HL-60/S4 treated with retinoic acid at 250 ng/mL for 4 days and 3 days (cell line): ENCODE results near the gene SLC12A7.
"Not testable (repeated sequence)": the region's sequence is repeated elsewhere in the genome, so short reads cannot be mapped to it uniquely, and the experiment has no call there.

ENCODE experiments used
- in situ Hi-C: fragments of 300-500 bp; cut with MboI; formaldehyde crosslinking; loops from 2 replicates; pipeline ENCODE4 v1.7.0; 2022; ENCODE audit warnings: low sequenced_read_pairs

The SLC12A7 gene

DNA sequence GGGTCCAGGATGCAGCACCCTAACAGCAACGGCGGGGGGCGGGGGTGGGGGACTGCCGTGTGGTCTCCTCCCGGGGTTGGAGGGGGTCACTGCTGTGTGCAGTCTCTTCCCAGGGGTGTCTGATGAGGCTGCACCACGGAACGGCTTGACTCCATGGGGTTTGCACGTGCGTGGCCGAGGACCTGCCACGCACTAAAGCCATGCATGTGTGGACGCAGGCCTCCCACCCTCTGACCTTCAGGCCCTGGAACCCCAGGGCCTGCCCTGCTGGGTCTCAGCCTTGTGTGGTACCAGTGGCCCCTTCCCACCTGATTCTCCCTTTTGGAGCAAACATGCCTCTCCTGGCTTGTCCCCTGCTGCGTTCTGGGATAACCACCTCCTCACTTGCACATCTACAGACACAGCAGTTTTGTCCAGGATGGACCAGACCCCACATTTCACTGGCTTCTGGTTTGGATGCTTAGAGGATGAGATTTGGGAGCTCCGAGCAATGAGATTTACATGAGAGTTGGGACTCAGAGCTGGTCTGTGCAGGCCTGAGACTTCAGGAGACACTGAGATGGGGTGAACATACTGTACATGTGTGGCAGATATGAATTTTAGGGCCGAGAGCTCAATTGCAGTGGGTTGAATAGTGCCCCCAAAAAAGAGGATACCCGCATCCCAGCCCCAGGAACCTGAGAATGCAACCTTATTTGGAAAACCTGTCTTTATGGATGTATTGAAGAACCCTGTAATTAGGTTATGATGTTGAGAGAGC, 45.8 kb downstream of the SLC12A7 start:
- in situ Hi-C loops, result no loop called here

DNA sequence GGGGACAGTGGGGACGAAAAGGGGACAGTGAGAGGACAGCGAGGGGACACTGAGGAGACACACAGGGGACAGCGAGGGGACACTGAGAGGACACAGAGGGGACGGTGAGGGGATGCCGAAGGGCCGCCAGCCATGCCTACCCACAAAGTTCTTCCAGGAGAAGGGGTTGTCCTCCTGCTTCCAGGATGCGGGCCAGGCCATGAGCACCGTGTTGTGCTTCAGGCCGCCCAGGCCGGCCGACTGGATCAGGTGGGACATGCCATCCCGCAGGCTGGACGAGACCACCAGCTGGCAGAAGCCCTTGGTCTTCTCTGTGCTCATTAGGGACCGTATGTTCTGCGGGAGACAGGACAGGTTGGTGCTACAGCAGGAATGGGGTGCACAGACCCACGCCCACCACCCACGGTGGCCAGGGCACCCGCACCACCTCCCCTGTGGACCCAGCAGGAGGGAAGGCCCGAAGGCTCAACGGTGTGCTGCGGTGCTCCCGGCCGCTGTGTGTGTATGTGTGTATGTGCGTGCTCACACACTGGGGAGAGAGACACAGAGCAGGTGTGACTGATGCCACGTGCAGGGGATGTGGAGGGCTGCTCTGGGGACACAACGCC, 46.6 kb downstream of the SLC12A7 start:
- in situ Hi-C loops, result no loop called here

DNA sequence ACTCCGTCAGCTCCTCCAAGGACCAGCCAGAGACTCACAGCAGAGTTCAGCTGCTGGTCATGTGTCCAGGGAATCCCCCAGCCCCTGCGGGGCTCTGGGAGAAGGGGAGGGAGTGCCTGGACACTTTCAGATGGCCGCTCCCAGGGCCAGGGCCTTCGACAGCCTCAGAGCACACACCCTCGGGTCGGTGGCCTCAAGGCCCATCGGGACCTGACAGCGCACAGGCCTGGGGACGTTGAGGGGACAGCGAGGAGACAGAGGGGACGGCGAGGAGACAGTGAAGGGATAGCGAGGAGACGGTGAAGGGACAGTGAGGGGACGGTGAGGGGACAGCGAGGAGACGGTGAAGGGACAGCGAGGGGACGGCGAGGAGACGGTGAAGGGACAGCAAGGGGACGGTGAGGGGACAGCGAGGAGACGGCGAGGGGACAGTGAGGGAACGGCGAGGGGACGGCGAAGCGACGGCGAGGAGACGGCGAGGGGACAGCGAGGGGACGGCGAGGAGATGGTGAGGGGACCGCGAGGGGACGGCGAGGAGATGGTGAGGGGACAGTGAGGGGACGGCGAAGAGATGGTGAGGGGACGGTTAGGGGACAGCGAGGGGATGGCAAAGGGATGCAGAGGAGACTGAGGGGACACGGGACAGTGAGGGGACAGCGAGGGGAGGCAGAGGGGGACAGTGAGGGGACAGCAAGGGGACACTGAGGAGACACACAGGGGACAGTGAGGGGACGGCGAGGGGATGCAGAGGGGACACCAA, 47.3 kb downstream of the SLC12A7 start:
- in situ Hi-C loops, result no loop called here

DNA sequence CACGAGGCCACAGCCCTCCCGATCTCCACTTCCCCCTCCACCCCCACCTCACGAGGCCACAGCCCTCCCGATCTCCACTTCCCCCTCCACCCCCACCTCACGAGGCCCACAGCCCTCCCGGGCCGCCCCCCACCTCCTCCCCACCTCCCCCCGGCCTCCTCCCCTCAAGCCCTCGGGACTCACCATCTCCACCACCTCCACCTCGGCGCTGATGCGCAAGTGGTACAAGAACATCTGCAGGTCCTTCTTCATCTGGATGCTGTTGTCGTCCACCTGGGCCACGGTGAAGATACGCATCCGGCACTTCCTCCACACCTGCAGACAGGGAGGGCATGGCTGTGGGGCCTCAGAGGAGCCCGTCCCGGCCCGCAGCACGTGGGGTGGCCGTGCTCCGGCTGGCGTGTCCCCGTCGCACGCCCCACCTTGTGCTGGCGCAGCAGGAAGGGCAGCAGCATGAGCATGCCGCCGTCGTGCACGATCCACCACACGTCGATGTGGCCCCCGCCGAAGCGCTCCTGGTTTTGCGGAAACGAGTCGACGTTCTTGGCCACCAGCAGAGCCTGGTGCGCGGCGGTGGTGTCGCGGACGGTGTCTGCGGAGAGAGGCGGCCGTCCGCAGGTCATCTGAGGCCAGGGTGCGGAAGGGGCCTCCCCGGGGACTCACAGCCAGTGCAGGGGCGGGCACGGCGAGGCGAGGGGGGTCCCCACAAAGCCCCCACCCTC, 48.0 kb downstream of the SLC12A7 start:
- in situ Hi-C loops, result no loop called here

DNA sequence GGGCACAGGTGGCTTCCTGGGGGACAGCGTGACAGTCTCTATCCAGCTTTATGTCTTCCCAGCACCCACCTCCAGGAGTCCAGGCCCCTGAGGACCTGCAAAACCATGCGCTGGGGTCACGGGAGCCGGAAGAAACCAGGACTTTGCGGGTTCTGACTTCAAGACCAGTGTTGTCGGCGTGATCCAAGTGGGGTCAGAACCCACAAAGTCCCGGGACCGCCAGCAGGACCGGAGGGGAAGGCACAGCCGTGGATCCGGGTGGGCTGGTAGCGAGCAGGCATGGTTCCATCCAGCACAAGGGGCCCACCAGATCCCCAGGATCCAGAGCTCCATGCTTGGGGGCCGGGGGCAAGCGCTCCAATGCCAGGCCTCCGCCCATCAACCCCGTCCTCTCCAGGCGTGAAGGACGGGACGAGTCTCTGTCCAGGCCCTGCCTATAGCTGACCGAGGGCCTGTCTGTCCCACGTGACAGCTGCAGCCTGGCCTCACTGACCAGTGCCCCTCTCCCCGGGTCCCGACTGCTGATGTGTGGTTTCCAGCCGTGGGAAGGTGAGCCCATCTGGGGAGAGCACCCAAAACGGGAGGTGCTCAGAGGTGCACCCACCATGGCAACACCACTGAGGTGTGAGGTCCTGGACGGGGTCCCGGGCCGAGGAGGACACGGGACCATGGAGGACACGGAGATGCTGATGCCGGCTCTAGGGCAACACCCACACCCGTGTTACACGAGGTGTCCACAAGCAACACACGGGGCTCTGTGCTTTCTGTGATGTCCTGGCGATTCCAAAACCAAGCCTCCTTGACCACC, 48.9 kb downstream of the SLC12A7 start:
- in situ Hi-C loops, result no loop called here

DNA sequence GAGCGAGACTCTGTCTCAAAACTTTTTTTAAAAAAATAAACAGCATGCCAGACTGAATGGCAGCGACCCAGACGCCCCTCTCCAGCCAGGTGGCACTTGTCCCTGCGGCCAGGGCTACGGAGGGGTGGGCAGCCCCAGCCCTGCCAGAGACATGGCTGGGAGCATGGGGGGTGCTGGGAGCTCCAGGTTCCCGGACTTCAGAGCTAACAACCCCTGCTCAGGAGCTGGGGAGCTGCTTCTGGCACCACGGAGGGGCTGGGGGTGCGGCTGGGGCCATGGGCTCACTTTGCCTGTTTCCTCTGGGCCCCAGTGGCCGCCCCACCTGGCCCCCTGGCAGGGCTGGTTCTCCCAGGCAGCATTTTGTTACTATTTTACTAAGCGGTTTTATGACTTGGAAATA, 49.9 kb downstream of the SLC12A7 start:
- in situ Hi-C loops, result no loop called here

DNA sequence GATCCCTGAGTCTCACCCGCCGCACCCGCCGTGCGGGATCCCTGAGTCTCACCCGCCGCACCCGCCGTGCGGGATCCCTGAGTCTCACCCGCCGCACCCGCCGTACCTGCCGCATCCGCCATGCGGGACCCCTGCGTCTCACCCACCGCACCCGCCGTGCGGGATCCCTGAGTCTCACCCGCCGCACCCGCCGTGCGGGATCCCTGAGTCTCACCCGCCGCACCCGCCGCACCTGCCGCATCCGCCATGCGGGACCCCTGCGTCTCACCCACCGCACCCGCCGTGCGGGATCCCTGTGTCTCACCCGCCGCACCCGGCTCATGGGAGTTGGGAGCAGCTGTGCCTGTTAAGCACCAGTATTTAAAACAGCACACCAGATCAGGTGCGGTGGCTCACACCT, 50.6 kb downstream of the SLC12A7 start:
- in situ Hi-C loops, result not testable (repeated sequence)

DNA sequence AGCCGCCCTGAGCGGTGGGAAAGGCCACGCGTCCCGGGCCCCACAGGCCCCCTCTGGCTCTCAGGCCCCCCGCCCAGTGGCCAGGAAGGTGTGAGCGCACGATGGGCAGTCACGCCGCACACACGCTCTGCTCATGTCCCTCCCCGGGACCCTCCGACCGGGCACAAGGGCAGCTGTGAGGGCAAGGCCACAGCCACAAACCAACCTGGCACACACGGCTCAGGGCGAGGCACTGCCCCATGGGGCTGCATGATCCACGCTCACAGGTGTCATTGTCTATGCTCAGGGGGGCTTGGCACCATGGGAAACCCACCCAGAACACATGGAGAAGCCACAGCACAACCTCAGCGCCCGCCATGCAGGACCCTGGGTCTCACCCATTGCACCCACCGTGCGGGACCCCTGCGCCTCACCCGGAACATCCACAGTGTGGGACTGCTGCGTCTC, 51.3 kb downstream of the SLC12A7 start:
- in situ Hi-C loops, result no loop called here

DNA sequence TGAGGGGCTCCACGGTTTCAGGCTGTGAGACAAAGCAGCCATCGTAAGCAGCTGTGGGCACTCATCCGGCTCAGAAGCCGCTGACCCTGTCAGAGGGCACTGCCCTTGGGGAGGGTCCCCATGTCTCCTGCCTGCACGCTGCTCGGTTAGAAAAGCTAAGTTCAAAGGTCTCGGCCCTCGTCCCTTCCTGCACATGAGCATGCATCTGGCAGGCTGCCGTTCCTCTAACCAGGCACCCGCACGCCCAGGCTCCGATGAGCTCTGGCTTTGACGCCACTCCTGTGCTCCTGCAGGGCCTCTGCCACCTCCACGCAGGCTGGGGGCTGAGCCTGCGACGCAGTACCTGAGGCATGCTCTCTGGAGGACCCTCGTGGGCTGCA, 52.0 kb downstream of the SLC12A7 start:
- in situ Hi-C loops, result no loop called here

DNA sequence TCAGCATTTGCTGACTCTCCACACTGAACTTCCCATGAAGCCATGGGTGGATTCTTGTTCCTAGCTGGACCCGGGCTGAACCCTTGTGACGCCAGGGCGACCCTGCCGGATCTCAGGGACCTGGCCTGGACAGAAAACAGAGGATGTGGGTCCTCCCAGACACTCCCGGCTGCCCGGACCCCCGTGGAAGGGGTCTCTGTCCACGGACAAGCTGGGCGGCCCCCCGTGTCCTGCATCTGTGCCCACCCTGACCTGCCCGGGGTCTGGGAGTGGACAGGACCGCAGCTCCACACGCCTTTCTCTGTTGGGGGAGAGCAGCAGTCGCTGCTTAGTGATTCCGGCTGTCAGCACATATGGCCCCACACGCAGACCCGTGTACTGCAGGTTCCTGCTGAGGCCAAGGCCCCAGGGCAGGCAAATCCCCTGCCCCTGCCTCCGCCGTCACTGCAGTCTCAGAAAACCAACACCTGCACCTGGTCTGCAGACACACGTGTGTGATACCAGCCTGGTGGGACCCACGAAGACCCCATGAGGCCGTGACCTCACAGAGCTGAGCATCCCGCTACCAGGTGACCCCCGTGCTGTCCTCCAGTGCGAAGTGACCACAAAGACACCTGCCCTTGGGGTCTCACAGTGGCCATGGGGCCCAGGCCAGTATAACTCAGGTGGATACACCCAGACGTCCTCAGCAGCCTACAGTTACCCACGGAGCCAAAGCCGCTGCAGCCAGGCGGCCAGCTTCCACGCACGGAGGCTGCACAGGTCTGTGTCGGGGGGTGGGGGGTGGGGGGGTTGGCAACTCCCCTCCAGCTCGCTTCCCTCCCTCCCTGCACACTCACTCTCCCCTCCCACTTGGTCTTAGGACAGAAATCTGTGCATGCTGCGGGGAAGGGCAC, 52.6 kb downstream of the SLC12A7 start:
- in situ Hi-C loops, result no loop called here

DNA sequence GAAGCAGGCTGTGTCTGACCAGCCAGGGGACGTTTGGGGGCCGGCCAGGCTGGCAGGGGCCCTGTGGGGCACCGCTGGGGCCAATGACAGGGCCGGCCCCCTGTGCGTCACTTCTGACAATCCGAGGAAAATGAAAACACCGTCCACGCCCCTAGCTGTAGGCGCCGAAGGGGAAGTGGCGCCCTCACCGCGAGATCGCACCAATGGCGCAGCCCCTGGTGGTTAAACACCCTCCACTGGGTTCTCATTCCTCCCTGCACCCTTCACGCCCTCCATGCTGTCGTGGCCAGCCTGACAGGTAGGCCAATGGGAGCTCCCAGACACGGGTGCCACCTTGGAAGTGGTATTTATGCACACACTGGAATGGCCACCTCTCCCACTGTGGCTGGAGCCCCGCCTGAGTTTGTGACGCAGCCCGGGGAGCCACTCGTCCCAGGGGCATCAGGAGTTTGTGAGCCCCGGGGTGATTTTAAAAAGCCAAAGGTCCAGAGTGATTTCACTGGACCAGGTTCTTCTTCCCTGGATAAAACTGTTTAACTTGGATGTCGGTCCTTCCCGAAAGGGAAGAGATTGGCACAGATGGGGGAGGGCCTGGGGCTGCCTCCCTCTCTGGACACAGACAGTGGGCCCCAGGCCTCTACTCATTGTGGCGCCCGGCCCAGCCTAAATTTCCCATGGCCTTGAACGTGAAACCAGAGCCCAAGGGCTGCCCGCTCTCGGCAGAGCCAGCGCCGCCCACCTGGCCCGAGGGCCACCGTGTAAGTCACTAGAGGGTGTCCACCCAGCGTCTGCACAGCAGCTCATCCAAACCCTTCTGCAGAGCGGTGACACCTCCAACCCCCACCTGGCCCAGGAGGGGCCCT, 53.5 kb downstream of the SLC12A7 start:
- in situ Hi-C loops, result no loop called here

DNA sequence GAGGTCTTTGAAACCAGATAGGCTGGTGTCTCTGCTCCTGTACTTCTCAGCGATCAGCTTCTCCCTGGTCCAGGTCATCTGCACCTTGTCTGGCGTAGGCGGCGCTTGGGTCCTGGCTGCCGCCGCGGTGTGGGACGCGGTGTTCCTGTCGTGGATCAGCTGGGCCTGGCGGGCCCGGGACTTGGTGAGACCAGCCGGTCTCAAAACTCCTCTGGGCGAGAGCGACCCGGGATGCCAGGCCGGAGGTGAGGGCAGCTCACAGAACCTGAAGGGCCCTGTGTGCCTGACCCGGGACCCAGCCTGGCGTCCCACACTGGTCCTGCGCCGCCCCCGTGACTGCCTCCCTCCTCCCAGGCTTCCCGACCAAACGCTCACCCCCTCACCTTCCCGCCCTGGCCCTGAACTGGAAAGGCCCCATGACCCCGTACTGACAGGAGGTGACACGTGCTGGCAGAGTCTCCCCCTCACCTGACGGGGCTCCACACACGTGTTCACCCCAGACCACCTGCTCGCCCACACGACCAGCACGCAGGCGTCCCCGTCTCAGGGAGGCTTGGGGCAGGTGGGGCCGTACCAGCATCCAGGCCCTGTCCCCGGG, 54.3 kb downstream of the SLC12A7 start:
- in situ Hi-C loops, result no loop called here

DNA sequence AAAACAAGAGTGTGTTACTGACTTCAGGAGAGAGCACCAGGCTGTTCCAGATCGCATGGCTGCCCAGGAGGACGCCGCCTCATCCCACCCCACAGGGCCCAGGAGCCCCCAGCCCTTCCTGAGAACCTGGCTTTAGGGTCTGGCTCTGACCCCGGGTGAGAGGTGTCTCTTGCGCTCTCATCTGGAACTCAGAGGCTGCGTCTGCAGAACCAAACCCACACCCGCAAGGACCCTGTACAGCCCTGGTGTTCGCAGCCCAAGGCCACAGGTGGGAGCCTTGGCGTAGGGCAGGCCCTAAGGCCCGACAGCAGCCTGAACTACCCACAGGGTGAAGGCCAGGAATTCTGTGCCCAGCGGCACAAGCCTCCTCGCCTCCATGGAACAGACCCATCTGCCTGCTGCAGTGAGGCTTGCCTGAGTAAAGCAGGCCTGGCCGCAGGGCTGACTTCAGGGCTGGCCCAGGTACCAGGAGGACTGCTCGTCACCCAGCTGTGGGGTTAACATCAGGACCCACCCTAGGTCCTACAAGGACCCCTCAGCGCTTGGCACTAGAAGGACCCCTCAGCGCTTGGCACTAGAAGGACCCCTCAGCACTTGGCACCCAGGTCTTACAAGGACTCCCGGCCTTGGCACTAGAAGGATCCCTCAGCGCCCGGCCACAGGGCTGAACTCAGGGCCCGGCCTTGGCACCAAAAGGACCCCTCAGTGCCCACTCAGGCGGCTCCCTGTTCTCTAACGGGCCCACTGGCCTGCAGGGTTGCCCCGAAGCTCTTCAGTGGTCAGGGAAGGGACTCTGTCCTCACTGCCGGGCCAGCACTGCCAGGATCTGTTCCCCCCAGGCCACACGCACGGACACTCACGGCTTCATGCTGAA, 55.0 kb downstream of the SLC12A7 start:
- in situ Hi-C loops, result no loop called here

DNA sequence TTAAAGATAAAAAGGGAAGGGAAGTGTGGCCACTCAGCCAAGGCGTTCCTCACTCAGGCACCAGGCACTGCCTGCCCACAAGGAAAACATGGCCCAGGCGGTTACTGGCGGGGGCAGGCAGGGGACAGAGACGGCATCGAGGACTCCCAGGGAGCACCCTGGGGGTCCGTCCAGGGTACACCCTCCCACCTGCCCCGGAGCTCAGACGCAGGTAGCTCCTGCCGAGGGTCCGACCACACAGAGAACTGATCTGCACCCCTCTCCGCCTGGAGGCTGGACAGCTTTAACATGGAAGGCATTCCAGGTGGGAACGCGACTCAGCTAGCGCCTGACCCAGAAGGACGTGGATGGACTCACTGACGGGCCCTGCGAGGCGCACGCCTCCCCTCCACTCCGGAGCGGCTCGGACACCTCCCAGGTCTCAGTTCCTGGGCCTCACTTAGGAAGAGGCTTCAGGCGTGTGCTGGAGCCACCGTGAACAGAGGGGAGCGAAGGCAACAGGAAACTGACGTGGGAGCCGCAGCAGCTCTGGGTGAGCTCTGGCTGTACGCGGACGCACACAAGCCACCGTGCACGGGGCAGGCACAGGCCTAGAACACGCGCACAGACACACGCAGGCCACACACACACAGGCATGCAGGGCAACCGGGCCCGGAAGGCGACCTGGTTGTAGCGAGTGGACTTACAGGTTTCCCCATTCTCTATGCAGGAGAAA, 55.8 kb downstream of the SLC12A7 start:
- in situ Hi-C loops, result no loop called here

DNA sequence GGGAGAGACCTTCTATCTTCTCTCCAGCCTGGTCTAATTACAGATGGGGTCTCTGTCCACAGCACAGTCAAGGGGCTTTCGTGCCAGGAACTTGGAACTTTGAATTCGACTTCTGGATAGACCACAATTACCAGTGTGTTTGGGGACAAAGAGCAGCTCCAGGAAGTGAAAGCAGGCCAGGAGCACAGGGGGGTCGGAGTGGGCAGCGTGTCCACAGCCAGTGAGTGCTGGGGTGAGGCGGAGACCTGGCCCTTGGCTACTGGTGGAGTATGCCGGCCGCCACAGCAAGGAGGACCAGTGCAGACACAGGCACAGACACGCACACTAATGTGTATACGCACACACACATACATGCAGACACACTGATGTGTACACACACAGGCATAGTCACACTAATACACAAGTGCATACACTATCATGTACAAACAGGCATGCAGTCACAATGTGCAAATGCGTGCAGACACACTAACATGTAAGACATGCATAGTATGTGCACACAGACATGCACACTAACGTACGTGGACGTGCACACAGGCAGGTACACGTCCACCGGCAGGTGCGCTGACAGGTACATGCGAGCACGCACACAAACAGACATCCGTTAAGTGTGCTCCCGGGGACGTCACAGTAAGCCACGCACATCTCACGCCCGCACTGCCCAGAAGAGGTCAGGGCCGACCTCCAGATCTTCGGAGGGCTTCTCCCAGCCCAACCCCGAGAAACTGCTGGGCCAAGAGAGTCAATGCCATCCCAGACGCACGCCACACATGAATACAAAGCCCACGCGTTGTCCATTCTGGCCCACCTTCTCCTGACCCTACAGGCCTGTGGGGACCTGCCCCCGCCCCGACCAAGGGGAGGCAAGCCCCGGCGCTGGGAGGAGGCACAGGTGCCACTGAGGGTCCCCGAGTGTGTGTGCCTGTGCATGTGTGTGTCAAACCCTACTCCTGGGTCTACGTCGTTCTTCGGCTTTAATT, 56.8 kb downstream of the SLC12A7 start:
- in situ Hi-C loops, result no loop called here
